NCI-H1105 (cell line): Measurements from ENCODE around the gene MARK3.
A peak's percentile ranks its signal among the peaks of the same experiment; 100 is the strongest.

Experiments
- DNase-seq: peaks from one replicate; lab custom pipeline; 2025; lab: John Stamatoyannopoulos, UW

The MARK3 gene

GRCh38 chr14:103436533-103436932 is 51.3 kb downstream of the MARK3 start:
- no peak for DNase-seq

- DNase-seq: no peak
Observed at GRCh38 chr14:103442288-103442687, 57.1 kb downstream of the MARK3 start.

GRCh38 chr14:103443111-103443510 is 57.9 kb downstream of the MARK3 start:
- DNase-seq: no peak

- DNase-seq: no peak
Observed at GRCh38 chr14:103444837-103445524, 59.8 kb downstream of the MARK3 start.

GRCh38 chr14:103445806-103446205 is 60.6 kb downstream of the MARK3 start:
- DNase-seq: no peak

- no peak for DNase-seq
Observed at GRCh38 chr14:103448097-103448496, 62.9 kb downstream of the MARK3 start.

GRCh38 chr14:103449634-103450161 is 64.5 kb downstream of the MARK3 start:
- no peak for DNase-seq

GRCh38 chr14:103450416-103450815 is 65.2 kb downstream of the MARK3 start:
- DNase-seq: no peak

- DNase-seq: no peak
Observed at GRCh38 chr14:103451401-103451800, 66.2 kb downstream of the MARK3 start.

- no peak for DNase-seq
Observed at GRCh38 chr14:103453791-103454190, 68.6 kb downstream of the MARK3 start.

- DNase-seq: no peak
Observed at GRCh38 chr14:103456167-103456835, 71.1 kb downstream of the MARK3 start.

- DNase-seq: no peak
Observed at GRCh38 chr14:103460415-103460814, 75.2 kb downstream of the MARK3 start.

GRCh38 chr14:103463149-103463548 is 77.9 kb downstream of the MARK3 start:
- no peak for DNase-seq

- DNase-seq: no peak
Observed at GRCh38 chr14:103463851-103464250, 78.6 kb downstream of the MARK3 start.

GRCh38 chr14:103472939-103473338 is 87.7 kb downstream of the MARK3 start:
- DNase-seq: no peak

GRCh38 chr14:103474893-103475292 is 89.7 kb downstream of the MARK3 start:
- DNase-seq: no peak

GRCh38 chr14:103476065-103476464 is 90.8 kb downstream of the MARK3 start:
- no peak for DNase-seq

- DNase-seq: no peak
Observed at GRCh38 chr14:103476631-103477030, 91.4 kb downstream of the MARK3 start.

GRCh38 chr14:103480595-103480994 is 95.4 kb downstream of the MARK3 start:
- DNase-seq: no peak

GRCh38 chr14:103483600-103483999 is 98.4 kb downstream of the MARK3 start:
- peak; percentile 1 for DNase-seq

GRCh38 chr14:103485504-103485903 is 100.3 kb downstream of the MARK3 start:
- DNase-seq: no peak

- DNase-seq: no peak
Observed at GRCh38 chr14:103488071-103488470, 102.9 kb downstream of the MARK3 start.

- no peak for DNase-seq
Observed at GRCh38 chr14:103488960-103489359, 103.7 kb downstream of the MARK3 start.

- no peak for DNase-seq
Observed at GRCh38 chr14:103489621-103490020, 104.4 kb downstream of the MARK3 start.
